ENCODE measurements around the gene SLC25A31.

Gene SLC25A31

DNA sequence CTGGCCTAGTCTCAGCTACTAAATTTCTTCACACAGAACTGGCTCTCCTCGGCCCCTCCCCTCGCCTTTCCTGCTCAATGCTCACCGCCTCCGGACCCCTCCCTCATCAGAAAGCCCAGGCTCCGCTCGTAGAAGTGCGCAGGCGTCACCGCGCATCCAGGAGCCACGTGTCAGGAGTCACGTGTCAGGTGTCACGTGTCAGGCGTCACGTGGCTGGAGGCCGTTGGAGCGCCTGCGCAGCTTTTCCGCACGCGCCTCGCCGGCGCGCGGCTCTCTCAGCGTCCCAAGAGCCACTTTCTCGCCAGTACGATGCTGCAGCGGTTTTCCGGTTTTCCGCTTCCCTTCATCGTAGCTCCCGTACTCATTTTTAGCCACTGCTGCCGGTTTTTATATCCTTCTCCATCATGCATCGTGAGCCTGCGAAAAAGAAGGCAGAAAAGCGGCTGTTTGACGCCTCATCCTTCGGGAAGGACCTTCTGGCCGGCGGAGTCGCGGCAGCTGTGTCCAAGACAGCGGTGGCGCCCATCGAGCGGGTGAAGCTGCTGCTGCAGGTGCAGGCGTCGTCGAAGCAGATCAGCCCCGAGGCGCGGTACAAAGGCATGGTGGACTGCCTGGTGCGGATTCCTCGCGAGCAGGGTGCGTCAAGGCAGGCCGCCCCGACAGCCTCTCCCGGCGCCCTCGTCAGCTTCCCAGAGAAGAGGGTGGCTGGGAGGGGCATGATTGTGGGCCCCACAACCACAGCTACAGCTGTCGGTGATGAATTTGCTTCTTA lies at the start of gene SLC25A31:
Gene SLC25A31 (plus strand): TSS at position 259 of the 772 bp plus-strand sequence. CDS start 146 bp downstream, at position 405.
- Mint-ChIP-seq H3K36me3 (ENCODE audit: low read depth) (no peaks in the 10 kb centered on the region), H3K27me3 (ENCODE audit: low read depth) (no peaks in the 10 kb centered on the region), H3K4me3 (no peak within 1 kb of the TSS), H3K4me1 (ENCODE audit: low read depth) (no peaks in the 10 kb centered on the region), H3K9me3 (no peaks in the 10 kb centered on the region), H3K27ac (no peak within 1 kb of the TSS)

DNA sequence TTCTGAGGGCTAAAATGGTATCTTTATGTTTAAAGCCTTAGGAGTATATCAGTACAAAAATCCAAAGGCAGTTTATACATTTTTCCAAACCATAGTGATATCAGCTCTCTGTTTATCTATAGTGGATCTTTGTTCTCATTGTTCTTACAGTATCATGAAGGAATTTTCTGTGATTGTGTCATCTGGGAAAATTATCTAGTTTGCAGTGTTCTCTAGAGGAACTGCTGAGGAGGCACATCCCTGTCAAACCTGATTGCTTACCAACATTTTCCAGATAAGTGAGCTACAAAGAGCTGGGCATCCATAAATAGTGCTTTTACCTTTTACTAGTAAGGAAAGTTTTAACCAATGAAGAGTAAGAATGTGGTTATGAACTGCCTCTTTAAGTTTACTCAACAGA lies 44.9 kb upstream of the SLC25A31 start:
- Mint-ChIP-seq H3K36me3 (ENCODE audit: low read depth) (no peaks in the 10 kb centered on the region), H3K27me3 (ENCODE audit: low read depth) (no peaks in the 10 kb centered on the region), H3K27ac (no peak overlapping the region), H3K9me3 (no peaks in the 10 kb centered on the region), H3K4me3 (no peak overlapping the region), H3K4me1 (ENCODE audit: low read depth) (no peaks in the 10 kb centered on the region)

DNA sequence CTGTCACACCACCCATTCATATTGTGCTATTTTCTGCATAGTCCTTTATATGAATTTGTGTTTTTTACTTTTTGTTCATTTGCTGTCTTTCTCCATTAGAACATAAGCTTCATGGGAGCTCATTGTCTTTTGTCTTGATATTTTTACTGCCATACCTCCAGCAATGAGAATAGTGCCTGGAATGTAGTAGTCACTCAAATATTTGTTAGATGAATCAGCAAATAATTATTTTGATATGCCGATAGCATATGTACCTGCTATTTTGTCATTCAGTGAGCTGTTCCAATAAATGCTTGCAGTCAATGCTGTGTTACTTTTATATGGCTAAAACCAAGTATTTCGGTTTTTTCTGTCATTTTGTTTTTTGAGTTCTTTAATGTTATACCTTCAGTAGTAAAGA lies 43.5 kb upstream of the SLC25A31 start:
- Mint-ChIP-seq H3K4me1 (ENCODE audit: low read depth) (no peaks in the 10 kb centered on the region), H3K36me3 (ENCODE audit: low read depth) (no peaks in the 10 kb centered on the region), H3K9me3 (no peaks in the 10 kb centered on the region), H3K27ac (no peak overlapping the region), H3K27me3 (ENCODE audit: low read depth) (no peaks in the 10 kb centered on the region), H3K4me3 (no peak overlapping the region)

DNA sequence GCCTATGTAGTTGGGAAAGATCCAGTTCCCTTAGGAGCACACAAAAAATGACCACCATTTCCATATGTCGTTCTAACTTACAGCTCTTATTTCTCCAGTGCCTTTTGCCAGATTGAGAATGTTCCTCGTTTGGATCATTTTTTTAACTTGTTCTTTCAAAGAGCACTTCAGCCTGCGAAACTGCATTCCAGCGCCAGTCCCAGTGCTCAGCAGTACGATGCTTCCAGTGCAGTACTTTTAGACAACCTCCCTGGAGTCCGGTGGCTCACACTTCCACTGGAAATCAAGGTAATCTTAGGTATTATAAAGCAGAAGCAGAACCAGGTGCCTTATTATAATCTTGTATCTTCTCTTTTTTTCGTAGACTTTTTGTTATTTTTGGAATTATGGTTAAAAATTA lies 42.6 kb upstream of the SLC25A31 start:
- no peaks in the 10 kb centered on the region for H3K27me3 Mint-ChIP-seq (ENCODE audit: low read depth)
- no peaks in the 10 kb centered on the region for H3K4me1 Mint-ChIP-seq (ENCODE audit: low read depth)
- no peaks in the 10 kb centered on the region for H3K9me3 Mint-ChIP-seq
- H3K27ac Mint-ChIP-seq = no peak overlapping the region
- H3K36me3 Mint-ChIP-seq (ENCODE audit: low read depth) = no peaks in the 10 kb centered on the region
- H3K4me3 Mint-ChIP-seq = no peak overlapping the region

DNA sequence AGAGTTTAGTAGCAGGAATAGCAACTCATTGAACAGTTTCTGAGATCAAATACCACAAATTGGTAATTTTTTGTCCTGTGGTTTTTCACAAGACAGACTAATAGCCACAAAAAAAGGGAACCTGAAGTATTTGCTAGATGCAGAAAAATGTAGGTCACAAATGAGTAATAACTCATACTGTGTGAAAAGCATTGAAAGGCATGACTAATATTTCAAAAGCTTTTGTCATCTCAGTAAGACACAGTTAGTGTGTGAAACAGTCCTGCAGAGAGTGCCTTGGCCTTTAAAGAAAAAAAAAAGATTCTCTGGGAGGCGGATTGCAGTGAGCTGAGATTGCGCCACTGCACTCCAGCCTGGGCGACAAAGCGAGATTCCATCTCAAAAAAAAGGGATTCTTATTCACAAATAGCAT lies 31.4 kb upstream of the SLC25A31 start:
- Mint-ChIP-seq H3K27me3 (ENCODE audit: low read depth) (peaks cover 7% of the 10 kb centered on the region), H3K4me1 (ENCODE audit: low read depth) (no peaks in the 10 kb centered on the region), H3K27ac (no peak overlapping the region), H3K4me3 (no peak overlapping the region), H3K9me3 (no peaks in the 10 kb centered on the region), H3K36me3 (ENCODE audit: low read depth) (no peaks in the 10 kb centered on the region)

DNA sequence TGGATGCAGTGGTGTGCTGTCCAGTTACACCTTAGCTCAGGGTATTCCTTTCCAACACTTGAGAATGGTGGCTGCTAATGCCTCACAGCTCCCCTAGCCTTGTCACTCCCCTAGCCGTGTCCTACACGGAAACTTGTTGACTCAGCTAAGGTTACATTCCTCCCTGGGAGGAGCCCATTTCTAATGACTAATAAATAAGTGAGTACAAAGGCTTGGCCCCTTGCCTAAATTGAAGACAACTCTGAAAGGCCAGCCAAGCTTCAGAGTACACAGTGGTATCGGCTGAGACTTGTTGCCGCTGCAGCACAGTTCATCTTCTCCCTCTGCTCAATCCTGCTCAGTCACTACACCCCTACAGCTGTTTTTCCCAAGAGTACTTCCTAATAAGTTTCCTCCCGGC lies 21.2 kb upstream of the SLC25A31 start:
- Mint-ChIP-seq H3K4me1 (ENCODE audit: low read depth) (no peaks in the 10 kb centered on the region), H3K27me3 (ENCODE audit: low read depth) (no peaks in the 10 kb centered on the region), H3K9me3 (no peaks in the 10 kb centered on the region), H3K4me3 (no peak overlapping the region), H3K27ac (no peak overlapping the region), H3K36me3 (ENCODE audit: low read depth) (no peaks in the 10 kb centered on the region)

DNA sequence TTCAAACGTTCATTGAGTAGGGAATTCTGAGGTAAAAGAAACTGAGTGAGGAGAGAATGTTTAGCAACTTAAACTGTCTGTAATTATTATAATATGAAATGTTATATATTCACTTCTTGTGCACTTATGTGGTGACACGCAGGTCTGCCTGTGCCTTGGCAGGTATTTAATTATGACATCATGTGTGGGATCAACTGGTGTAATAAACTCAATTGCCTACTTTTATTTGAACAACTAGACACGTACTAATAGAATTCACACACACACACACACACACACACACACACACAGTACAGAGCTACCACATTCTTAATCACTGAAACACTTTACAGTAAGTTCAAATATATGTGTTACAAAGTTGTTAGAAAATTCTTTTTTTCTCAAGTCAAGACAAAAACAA lies 20.7 kb upstream of the SLC25A31 start:
- H3K27me3 Mint-ChIP-seq (ENCODE audit: low read depth) = no peaks in the 10 kb centered on the region
- no peaks in the 10 kb centered on the region for H3K36me3 Mint-ChIP-seq (ENCODE audit: low read depth)
- H3K4me3 Mint-ChIP-seq = no peak overlapping the region
- no peaks in the 10 kb centered on the region for H3K9me3 Mint-ChIP-seq
- H3K4me1 Mint-ChIP-seq (ENCODE audit: low read depth) = no peaks in the 10 kb centered on the region
- H3K27ac Mint-ChIP-seq = no peak overlapping the region

DNA sequence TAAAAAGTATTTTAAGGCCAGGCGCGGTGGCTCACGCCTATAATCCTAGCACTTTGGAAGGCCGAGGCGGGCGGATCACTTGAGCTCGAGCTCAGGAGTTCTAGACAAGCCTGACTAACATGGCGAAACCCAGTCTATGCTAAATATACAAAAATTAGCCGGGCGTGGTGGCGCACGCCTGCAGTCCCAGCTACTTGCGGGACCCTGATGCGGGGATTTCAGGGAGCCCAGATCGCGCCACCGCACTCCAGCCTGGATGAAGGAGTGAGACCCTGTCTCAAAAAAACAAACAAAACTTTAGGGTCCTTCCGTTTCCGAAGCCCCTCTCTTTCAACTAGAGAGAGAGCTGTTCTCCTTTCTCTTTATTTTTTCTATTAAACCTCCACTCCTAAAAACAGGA lies 1.2 kb downstream of the SLC25A31 start:
- no peaks in the 10 kb centered on the region for H3K36me3 Mint-ChIP-seq (ENCODE audit: low read depth)
- no peak overlapping the region for H3K27ac Mint-ChIP-seq
- H3K9me3 Mint-ChIP-seq = no peaks in the 10 kb centered on the region
- H3K4me3 Mint-ChIP-seq = no peak overlapping the region
- H3K27me3 Mint-ChIP-seq (ENCODE audit: low read depth) = no peaks in the 10 kb centered on the region
- no peaks in the 10 kb centered on the region for H3K4me1 Mint-ChIP-seq (ENCODE audit: low read depth)

DNA sequence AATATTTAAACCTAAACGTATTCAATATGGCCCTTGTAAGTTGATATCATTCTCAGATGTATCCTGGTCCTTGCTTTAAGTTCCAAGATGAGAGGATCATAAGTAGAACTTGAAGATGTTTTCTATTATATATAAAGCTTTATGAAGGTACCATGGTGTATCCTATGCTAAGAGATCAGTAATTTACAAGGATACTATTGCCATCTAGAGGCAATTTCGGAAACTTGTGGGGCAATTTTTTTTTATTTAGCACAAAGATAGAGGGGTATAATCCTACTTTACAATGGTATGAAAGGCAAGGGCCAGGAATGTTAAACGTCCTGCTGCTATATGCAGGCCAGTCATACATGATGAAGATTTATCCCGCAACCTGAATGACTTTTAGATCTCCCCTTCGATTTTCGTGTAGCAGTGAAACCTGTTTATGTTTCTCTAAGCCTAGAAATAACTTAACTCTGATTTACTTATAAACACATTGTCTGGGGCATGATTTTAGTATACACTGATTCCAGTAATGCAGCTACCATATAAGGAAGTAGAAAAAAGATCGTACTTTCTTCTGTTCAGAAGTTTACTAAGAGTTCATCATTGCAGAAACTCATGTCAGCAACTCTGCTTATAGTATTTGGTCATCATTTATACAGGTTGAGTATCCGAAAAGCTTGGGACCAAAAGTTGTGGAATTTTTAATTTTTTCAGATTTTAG lies 2.6 kb downstream of the SLC25A31 start:
- Mint-ChIP-seq H3K27ac (no peak overlapping the region), H3K4me3 (no peak overlapping the region), H3K36me3 (ENCODE audit: low read depth) (no peaks in the 10 kb centered on the region), H3K9me3 (no peaks in the 10 kb centered on the region), H3K4me1 (ENCODE audit: low read depth) (no peaks in the 10 kb centered on the region), H3K27me3 (ENCODE audit: low read depth) (no peaks in the 10 kb centered on the region)

DNA sequence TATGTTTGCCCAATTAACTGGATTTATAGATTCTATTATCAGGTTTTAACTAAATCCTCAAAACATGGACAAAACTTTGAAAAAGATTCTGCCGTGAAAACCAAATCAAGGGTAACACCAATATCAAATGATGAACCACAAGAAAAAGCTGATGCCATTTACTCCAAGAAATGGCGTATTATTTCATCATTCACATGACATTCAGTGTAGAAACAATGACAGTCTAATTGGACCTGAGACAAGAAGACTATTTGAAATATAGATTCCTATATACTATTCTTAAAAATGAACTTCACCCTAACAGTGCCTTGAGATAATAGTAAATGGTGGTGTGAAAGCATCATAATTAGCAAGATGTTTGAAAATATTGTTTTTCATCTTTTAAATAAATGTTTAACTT lies 4.8 kb downstream of the SLC25A31 start:
- no peak overlapping the region for H3K27ac Mint-ChIP-seq
- H3K27me3 Mint-ChIP-seq (ENCODE audit: low read depth) = peaks cover 8% of the 10 kb centered on the region
- H3K36me3 Mint-ChIP-seq (ENCODE audit: low read depth) = no peaks in the 10 kb centered on the region
- H3K4me3 Mint-ChIP-seq = no peak overlapping the region
- no peaks in the 10 kb centered on the region for H3K9me3 Mint-ChIP-seq
- no peaks in the 10 kb centered on the region for H3K4me1 Mint-ChIP-seq (ENCODE audit: low read depth)

DNA sequence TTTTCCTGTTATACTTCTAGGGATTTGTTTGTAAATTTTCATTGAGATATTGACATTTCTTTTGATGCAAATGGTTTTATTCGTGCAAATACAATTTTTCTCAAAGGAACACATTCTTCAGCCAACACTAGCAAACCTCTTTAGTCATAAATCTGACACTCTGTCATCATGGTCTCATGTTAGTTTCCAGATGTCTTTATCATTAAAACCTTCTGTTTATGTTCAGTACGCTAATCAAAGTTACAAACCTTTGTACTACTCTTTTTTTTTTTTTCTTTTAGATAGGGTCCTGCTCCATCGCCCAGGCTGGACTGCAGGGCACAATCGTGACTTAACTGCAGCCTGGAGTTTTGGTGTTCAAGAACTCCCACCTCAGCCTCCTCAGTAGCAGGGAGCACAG lies 7.1 kb downstream of the SLC25A31 start:
- Mint-ChIP-seq H3K27ac (no peak overlapping the region), H3K9me3 (no peaks in the 10 kb centered on the region), H3K36me3 (ENCODE audit: low read depth) (no peaks in the 10 kb centered on the region), H3K27me3 (ENCODE audit: low read depth) (peaks cover 8% of the 10 kb centered on the region), H3K4me3 (no peak overlapping the region), H3K4me1 (ENCODE audit: low read depth) (no peaks in the 10 kb centered on the region)

DNA sequence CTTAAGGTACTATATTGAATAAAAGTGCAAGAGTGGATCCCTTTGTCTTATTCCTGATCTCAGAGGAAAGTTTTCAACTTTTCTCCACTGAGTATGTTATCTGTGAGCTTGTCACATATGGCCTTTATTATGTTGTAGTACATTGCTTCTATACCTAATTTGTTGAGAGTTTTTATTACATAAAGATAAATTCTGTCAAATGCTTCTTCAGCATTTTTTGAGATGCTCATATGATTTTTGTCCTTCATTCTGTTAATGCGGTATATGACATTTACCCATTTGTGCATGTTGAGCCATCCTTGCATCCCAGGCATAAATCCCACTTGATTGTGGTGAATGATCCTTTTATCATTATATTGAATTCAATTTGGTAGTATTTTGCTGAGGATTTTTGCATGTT lies 11.0 kb downstream of the SLC25A31 start:
- Mint-ChIP-seq H3K4me1 (ENCODE audit: low read depth) (no peaks in the 10 kb centered on the region), H3K27me3 (ENCODE audit: low read depth) (peaks cover 14% of the 10 kb centered on the region), H3K36me3 (ENCODE audit: low read depth) (no peaks in the 10 kb centered on the region), H3K9me3 (no peaks in the 10 kb centered on the region), H3K27ac (no peak overlapping the region), H3K4me3 (no peak overlapping the region)

DNA sequence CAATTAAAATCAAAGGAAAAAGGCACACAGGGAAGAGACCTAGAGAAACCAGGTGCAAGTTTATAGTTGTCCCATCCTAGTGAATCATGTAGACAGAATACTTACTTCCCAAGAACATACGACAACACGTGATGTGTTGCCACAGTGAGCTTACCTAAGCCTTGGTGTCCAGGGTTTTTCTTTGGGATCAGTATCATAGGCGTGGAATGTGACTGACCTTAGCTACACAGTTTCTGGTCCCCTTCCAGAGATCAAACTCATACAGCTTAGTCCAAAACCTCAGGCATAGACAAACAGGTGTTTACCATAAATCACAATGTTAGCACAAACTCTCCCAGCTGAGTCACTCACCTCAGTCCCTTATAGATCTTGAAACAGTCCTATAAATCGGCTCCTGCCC lies 17.7 kb downstream of the SLC25A31 start:
- Mint-ChIP-seq H3K9me3 (peaks cover 14% of the 10 kb centered on the region), H3K36me3 (ENCODE audit: low read depth) (no peaks in the 10 kb centered on the region), H3K27ac (no peak overlapping the region), H3K27me3 (ENCODE audit: low read depth) (peaks cover 8% of the 10 kb centered on the region), H3K4me1 (ENCODE audit: low read depth) (no peaks in the 10 kb centered on the region), H3K4me3 (no peak overlapping the region)

DNA sequence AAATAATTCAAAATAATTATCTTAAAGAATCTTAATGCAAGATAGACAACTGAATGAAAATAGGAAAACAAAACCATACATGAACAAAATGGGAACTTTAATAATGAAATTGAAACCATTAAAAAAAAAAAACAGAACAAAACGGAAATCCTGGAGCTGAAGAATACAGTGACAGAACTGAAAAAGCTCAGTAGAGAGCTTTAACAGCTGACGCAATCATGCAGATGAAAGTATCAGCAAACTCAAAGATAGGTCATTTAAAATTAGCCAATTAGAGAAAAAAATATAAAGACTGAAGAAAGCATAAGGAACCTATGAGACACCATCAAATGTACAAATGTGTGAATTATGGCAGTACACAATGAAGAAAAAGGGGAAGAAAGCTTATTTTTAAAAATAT lies 18.8 kb downstream of the SLC25A31 start:
- Mint-ChIP-seq H3K4me3 (no peak overlapping the region), H3K27ac (no peak overlapping the region), H3K27me3 (ENCODE audit: low read depth) (peaks cover 8% of the 10 kb centered on the region), H3K9me3 (peaks cover 14% of the 10 kb centered on the region), H3K4me1 (ENCODE audit: low read depth) (no peaks in the 10 kb centered on the region), H3K36me3 (ENCODE audit: low read depth) (no peaks in the 10 kb centered on the region)

DNA sequence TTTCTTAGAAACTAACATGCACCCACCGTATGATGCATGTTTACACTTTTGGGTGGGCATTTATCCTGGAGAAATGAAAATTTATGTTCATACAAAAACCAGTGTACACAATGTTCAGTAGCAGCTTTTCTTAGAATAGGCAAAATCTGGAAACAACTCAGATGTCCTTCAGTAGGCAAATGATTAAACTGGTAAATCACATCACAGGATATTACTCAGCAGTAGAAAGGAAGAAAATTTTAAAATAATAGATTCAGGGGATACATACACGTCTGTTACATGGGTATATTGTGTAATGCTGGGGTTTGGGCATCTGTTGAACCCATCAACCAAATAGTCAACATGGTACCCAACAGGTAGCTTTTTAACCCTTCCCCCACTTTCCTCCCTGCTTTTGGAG lies 26.7 kb downstream of the SLC25A31 start:
- no peak overlapping the region for H3K4me3 Mint-ChIP-seq
- H3K27me3 Mint-ChIP-seq (ENCODE audit: low read depth) = peaks cover 3% of the 10 kb centered on the region
- H3K4me1 Mint-ChIP-seq (ENCODE audit: low read depth) = no peaks in the 10 kb centered on the region
- no peaks in the 10 kb centered on the region for H3K9me3 Mint-ChIP-seq
- H3K27ac Mint-ChIP-seq = no peak overlapping the region
- H3K36me3 Mint-ChIP-seq (ENCODE audit: low read depth) = no peaks in the 10 kb centered on the region

Data from T-helper 1 cell treated with Interleukin-12 subunit alpha and Interleukin-12 subunit beta and Interleukin-4 antibody, amounts not matched to agents 30 μg/mL and 1 μg/mL, for 36 hours (primary cell).